ENCODE results near the gene POMT2.
A peak's percentile ranks its signal among the peaks of the same experiment; 100 is the strongest.

The POMT2 gene, protein sequence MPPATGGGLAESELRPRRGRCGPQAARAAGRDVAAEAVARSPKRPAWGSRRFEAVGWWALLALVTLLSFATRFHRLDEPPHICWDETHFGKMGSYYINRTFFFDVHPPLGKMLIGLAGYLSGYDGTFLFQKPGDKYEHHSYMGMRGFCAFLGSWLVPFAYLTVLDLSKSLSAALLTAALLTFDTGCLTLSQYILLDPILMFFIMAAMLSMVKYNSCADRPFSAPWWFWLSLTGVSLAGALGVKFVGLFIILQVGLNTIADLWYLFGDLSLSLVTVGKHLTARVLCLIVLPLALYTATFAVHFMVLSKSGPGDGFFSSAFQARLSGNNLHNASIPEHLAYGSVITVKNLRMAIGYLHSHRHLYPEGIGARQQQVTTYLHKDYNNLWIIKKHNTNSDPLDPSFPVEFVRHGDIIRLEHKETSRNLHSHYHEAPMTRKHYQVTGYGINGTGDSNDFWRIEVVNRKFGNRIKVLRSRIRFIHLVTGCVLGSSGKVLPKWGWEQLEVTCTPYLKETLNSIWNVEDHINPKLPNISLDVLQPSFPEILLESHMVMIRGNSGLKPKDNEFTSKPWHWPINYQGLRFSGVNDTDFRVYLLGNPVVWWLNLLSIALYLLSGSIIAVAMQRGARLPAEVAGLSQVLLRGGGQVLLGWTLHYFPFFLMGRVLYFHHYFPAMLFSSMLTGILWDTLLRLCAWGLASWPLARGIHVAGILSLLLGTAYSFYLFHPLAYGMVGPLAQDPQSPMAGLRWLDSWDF

DNA sequence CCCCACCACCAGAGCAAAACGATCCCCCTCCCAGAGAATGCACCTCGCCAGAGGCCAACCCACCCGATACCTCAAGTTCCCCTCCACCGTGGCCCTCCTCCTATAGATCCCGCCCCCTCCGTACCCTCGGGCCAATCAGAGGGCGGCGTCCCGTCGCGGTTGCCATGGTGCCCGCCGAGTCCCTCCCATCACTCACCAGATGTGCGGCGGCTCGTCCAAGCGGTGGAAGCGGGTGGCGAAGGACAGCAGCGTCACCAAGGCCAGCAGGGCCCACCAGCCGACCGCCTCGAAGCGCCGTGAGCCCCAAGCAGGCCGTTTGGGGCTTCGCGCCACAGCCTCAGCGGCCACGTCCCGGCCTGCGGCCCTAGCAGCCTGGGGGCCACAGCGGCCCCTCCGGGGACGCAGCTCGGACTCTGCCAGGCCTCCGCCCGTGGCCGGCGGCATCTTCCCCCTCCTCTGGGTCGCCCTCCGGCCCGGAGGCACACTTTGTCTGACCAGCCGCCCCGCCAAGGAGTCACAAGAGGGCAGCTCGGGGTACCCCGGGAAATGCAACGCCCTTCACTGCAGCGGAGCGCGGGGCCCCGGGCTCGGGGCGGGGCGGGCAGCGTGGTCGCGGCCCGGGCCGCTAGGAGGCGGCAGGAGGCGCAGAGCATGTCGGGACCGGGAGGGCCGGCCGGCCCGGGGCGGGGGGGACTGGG, at the start of gene POMT2:
TSS of gene POMT2 (minus strand) at position 646 of the 698 bp plus-strand sequence. CDS start at position 444, 202 bp downstream.
- Histone ChIP-seq H3K36me3 (ENCODE audit: insufficient read depth, low read length) (no peaks in the 10 kb centered on the region), H3K4me3 (ENCODE audit: low read length) (peak within 1 kb of the TSS; percentile 76), H3K4me1 (ENCODE audit: insufficient read depth, low read length) (peaks cover 21% of the 10 kb centered on the region), H2AFZ (ENCODE audit: low read depth, low read length) (peak within 1 kb of the TSS; percentile 82), H3K27me3 (ENCODE audit: insufficient read depth, low read length) (no peaks in the 10 kb centered on the region), H3K9me3 (ENCODE audit: low read length) (no peaks in the 10 kb centered on the region)

DNA sequence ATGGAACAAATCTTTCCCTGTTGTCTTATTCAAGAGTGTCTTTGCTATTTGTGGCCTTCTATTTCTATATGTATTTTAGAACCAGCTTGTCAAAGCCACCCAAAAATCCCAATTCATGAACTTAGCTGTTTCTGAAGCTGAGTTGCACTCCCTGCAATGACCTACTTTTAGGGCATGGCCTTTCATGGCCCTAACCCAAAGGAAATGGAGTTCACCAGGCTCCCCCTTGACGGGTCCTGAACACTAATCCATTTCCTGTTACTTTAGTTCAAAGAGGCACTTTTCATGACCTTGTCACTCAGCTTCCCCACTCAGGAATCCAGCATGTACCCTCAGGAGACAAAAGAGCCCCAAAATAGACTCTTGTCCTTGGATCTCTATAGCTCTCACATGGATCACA, 48.6 kb upstream of the POMT2 start:
- Histone ChIP-seq H3K4me1 (ENCODE audit: insufficient read depth, low read length) (peaks cover 13% of the 10 kb centered on the region), H3K27me3 (ENCODE audit: insufficient read depth, low read length) (no peaks in the 10 kb centered on the region), H2AFZ (ENCODE audit: low read depth, low read length) (no peak overlapping the region), H3K4me3 (ENCODE audit: low read length) (no peak overlapping the region), H3K9me3 (ENCODE audit: low read length) (no peaks in the 10 kb centered on the region), H3K36me3 (ENCODE audit: insufficient read depth, low read length) (no peaks in the 10 kb centered on the region)

DNA sequence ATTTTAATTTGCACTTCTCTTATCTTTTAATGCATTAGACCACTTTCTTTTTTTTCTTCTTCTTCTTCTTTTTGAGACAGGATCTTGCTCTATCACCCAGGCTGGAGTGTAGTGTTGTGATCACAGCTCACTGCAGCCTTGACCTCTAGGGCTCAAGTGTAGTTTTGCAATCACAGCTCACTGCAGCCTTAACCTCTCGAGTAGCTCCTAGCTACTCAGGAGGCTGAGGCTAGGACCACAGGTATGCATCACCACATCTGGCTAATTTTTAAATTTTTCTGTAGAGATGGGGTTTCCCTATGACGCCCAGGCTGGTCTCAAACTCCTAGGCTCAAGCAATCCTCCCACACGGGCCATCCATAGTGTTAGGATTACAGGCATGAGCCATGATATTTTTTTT, 43.5 kb upstream of the POMT2 start:
- Histone ChIP-seq H3K27me3 (ENCODE audit: insufficient read depth, low read length) (no peaks in the 10 kb centered on the region), H3K9me3 (ENCODE audit: low read length) (peaks cover 3% of the 10 kb centered on the region), H3K4me3 (ENCODE audit: low read length) (no peak overlapping the region), H2AFZ (ENCODE audit: low read depth, low read length) (no peak overlapping the region), H3K4me1 (ENCODE audit: insufficient read depth, low read length) (no peaks in the 10 kb centered on the region), H3K36me3 (ENCODE audit: insufficient read depth, low read length) (no peaks in the 10 kb centered on the region)

DNA sequence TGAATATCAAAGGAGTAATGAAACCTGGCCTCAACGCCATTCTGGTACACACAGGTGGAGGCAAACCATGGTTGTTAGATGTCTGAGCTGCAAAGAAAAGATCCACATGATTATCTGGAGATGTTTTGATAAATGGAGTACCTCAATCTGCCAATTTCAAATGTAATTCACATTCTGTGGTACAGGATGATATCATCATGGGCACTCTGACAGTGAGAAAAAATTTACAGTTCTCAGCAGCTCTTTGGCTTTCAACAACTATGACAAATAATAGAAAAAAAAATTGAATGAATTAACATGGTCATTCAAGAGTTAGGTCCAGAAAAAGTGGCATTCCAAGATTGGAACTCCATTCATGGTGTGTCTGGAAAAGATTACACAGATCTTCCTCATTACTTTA, 38.9 kb upstream of the POMT2 start:
- Histone ChIP-seq H3K36me3 (ENCODE audit: insufficient read depth, low read length) (no peaks in the 10 kb centered on the region), H3K4me3 (ENCODE audit: low read length) (no peak overlapping the region), H3K9me3 (ENCODE audit: low read length) (peaks cover 3% of the 10 kb centered on the region), H3K27me3 (ENCODE audit: insufficient read depth, low read length) (no peaks in the 10 kb centered on the region), H2AFZ (ENCODE audit: low read depth, low read length) (no peak overlapping the region), H3K4me1 (ENCODE audit: insufficient read depth, low read length) (peaks cover 14% of the 10 kb centered on the region)

DNA sequence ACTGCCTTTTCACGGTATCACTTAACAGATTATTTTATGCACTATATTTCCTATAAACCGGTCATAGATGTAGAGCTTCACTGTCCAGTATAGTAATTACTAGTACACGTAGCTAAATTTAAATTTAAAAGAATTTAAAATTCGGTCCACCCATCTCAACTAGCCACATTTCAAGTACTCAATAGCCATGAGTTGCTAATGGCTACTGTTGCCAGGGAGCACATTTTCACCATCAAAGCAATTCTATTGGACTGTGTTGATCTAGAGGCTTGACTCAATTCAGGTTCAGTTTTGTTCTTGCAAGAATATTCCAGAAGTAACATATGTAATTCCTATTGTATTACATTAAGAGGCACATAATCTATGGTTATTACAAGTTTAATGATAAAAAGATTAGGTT, 36.2 kb upstream of the POMT2 start:
- no peaks in the 10 kb centered on the region for H3K27me3 ChIP-seq (ENCODE audit: insufficient read depth, low read length)
- H3K4me3 ChIP-seq (ENCODE audit: low read length) = no peak overlapping the region
- H3K4me1 ChIP-seq (ENCODE audit: insufficient read depth, low read length) = peaks cover 14% of the 10 kb centered on the region
- H3K9me3 ChIP-seq (ENCODE audit: low read length) = no peaks in the 10 kb centered on the region
- H2AFZ ChIP-seq (ENCODE audit: low read depth, low read length) = no peak overlapping the region
- no peaks in the 10 kb centered on the region for H3K36me3 ChIP-seq (ENCODE audit: insufficient read depth, low read length)

DNA sequence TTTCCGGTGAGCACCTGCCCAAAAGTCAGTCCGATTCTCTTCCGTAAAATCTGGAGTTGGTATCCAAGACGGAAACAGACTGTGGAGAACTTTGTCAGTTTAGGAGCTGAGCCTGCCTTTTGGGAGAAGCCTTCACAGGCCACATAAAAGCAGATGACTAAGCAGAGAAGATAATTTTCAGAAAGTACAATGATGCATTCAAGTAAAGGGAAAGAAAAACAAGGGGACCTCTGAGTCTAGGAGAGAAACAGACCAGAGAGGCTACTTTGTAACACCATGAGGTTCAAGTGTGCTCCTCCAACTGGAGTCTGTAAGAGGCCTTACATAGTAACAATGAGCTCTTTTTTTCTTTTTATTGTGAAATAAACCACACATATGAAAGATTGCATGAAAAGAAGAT, 35.1 kb upstream of the POMT2 start:
- Histone ChIP-seq H3K9me3 (ENCODE audit: low read length) (no peaks in the 10 kb centered on the region), H2AFZ (ENCODE audit: low read depth, low read length) (no peak overlapping the region), H3K4me3 (ENCODE audit: low read length) (no peak overlapping the region), H3K4me1 (ENCODE audit: insufficient read depth, low read length) (peaks cover 14% of the 10 kb centered on the region), H3K27me3 (ENCODE audit: insufficient read depth, low read length) (no peaks in the 10 kb centered on the region), H3K36me3 (ENCODE audit: insufficient read depth, low read length) (no peaks in the 10 kb centered on the region)

DNA sequence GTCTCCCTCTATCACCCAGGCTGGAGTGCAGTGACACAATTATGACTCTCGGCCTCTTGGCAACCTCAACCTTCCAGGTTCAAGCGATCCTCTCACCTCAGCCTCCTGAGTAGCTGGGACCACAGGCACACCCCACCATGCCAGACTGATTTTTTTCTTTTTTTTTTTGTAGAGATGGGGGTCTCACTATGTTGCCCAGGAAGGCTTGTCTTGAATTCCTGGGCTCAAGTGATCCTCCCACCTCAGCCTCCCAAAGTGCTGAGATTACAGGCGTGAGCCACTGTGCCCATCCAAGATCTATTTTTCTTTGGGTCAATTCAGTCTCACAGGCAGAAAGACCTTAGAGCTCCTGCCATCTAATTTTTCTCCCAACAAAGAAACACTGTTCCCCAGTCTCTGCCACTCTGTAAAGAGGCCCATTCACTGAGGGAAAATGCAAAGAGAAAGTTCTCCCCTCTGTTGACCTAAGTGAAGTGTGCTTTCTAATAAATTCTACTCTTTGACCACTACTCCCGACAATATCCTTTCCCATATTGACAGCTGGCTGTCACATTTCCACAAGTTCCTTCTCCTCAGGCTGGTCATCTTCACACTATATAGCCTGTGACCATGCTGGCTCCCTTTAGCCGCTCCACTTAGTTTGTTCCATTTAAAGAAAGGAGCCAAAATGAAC, 32.9 kb upstream of the POMT2 start:
- H3K4me1 ChIP-seq (ENCODE audit: insufficient read depth, low read length) = peaks cover 14% of the 10 kb centered on the region
- no peak overlapping the region for H3K4me3 ChIP-seq (ENCODE audit: low read length)
- H3K27me3 ChIP-seq (ENCODE audit: insufficient read depth, low read length) = no peaks in the 10 kb centered on the region
- H3K9me3 ChIP-seq (ENCODE audit: low read length) = no peaks in the 10 kb centered on the region
- peaks cover 13% of the 10 kb centered on the region for H3K36me3 ChIP-seq (ENCODE audit: insufficient read depth, low read length)
- no peak overlapping the region for H2AFZ ChIP-seq (ENCODE audit: low read depth, low read length)

DNA sequence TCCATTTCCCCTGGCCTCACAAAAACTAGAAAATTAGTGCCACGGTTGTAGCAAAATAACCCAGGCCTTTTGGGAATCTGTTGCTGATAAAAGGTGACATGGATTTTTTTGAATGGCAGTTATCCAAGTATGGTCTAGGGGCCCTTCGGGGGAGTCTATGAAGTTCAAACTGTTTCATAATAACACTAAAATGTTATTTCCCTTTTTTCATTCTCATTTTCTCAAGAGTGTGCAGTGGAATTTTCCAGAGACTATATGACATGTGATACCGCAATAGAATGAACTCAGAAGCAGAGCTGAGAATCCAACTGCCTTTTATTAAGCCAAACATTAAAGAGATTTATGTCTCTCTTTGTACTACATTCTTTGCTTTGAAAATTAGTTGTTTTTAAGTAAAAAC, 27.1 kb upstream of the POMT2 start:
- Histone ChIP-seq H3K4me3 (ENCODE audit: low read length) (no peak overlapping the region), H3K27me3 (ENCODE audit: insufficient read depth, low read length) (no peaks in the 10 kb centered on the region), H3K9me3 (ENCODE audit: low read length) (no peaks in the 10 kb centered on the region), H3K4me1 (ENCODE audit: insufficient read depth, low read length) (no peaks in the 10 kb centered on the region), H3K36me3 (ENCODE audit: insufficient read depth, low read length) (peaks cover 26% of the 10 kb centered on the region), H2AFZ (ENCODE audit: low read depth, low read length) (no peak overlapping the region)

DNA sequence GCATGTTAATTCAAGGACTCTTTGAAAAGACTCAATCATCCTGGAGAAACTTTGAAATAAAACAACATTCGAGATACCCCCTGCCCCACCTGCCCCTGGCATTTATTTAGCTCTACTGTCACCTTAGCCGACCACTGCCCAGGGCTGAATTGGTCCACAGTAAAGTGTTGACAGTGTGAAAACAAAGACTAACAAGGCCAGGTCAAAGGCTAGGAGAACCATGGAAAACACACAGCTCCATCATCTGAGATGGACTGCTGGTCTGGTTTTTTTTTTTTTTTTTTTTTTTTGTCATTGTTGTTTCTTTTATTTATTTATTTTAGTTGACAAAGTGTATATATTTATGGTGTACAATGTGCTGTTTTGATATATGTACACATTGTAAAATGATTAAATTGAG, 25.8 kb upstream of the POMT2 start:
- peaks cover 38% of the 10 kb centered on the region for H3K36me3 ChIP-seq (ENCODE audit: insufficient read depth, low read length)
- no peaks in the 10 kb centered on the region for H3K4me1 ChIP-seq (ENCODE audit: insufficient read depth, low read length)
- H3K27me3 ChIP-seq (ENCODE audit: insufficient read depth, low read length) = no peaks in the 10 kb centered on the region
- H3K4me3 ChIP-seq (ENCODE audit: low read length) = no peak overlapping the region
- no peaks in the 10 kb centered on the region for H3K9me3 ChIP-seq (ENCODE audit: low read length)
- H2AFZ ChIP-seq (ENCODE audit: low read depth, low read length) = no peak overlapping the region

DNA sequence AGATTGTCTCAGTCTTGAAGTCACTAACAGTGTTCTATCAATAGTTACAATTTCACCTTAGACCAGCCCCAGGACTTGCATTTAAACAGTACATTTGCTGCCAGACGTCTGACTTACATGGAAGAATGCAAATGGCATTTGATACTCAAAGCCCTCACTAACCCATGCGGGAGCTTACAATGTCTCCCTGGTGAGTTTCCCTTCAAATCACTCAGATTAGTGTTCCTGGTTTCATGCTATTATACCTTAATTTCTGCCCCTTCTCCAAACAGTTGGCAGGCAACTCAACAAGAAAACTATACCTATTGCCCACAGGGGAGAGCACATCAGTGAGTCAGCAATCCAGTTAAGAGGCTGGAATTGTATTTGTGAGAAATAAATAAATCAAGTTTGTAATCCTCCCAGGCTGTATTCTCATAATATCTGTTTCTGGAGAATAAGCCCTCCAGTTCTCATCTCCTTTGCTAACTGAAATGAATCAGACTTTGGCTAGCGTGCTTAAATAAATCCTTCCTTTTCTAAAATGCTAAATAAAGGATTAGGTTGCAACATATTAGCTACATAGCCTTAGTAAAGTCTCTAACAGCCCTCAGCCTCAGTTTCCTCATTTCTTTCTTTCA, 23.8 kb upstream of the POMT2 start:
- peaks cover 46% of the 10 kb centered on the region for H3K36me3 ChIP-seq (ENCODE audit: insufficient read depth, low read length)
- H3K4me3 ChIP-seq (ENCODE audit: low read length) = no peak overlapping the region
- no peaks in the 10 kb centered on the region for H3K4me1 ChIP-seq (ENCODE audit: insufficient read depth, low read length)
- no peaks in the 10 kb centered on the region for H3K27me3 ChIP-seq (ENCODE audit: insufficient read depth, low read length)
- no peaks in the 10 kb centered on the region for H3K9me3 ChIP-seq (ENCODE audit: low read length)
- no peak overlapping the region for H2AFZ ChIP-seq (ENCODE audit: low read depth, low read length)

DNA sequence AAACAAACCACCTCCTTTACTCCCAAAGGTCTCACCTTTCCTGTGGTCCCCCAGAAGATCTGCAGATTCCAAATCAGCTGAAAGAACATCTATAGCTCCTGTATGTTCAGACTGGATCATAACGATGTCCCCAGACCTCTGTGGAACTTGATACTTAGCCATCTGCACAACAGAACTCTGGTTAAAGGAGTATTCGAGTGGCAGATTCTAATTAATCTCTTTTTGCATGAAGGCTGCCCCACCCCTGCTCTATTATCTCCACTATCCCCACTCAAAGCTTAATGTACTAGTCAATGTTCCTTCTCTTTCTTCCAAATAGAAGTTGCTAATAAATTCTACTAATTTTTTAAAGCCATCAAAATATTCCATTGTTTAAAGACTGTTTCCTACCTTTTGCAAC, 23.0 kb upstream of the POMT2 start:
- no peaks in the 10 kb centered on the region for H3K9me3 ChIP-seq (ENCODE audit: low read length)
- H3K4me1 ChIP-seq (ENCODE audit: insufficient read depth, low read length) = no peaks in the 10 kb centered on the region
- no peak overlapping the region for H3K4me3 ChIP-seq (ENCODE audit: low read length)
- H3K36me3 ChIP-seq (ENCODE audit: insufficient read depth, low read length) = peaks cover 50% of the 10 kb centered on the region
- H3K27me3 ChIP-seq (ENCODE audit: insufficient read depth, low read length) = no peaks in the 10 kb centered on the region
- H2AFZ ChIP-seq (ENCODE audit: low read depth, low read length) = no peak overlapping the region

DNA sequence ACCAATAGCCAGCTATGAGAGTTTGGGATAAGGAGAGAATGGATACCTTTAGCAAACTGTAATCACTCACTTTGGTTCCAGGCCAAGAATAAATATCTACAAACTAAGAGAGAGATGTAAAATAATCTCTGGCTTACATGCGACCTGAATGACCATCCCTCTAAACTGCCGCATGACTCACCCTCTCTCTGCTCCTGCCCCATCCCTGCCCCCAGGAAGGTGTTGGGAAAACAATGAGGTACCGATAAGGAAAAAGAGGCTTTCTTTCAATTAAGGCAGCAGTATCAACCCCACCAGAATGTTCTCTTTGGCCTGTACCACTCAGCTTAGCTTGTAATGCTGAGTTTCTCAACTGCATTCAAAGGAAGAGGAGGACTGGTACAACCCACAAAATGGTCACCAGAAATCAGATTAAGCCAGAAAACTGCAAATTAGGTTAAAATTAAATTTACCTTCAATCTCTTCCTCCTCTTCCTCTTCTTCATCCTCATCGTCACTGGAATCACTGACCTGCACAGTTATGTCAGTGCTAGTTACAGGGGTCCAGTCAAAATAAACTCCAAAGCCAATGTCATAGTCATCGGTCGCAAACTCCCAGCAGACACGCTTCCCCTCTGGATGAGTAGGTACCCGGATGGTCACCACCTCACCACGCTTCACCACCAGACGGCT, 22.2 kb upstream of the POMT2 start:
- Histone ChIP-seq H3K4me1 (ENCODE audit: insufficient read depth, low read length) (no peaks in the 10 kb centered on the region), H3K27me3 (ENCODE audit: insufficient read depth, low read length) (no peaks in the 10 kb centered on the region), H2AFZ (ENCODE audit: low read depth, low read length) (no peak overlapping the region), H3K36me3 (ENCODE audit: insufficient read depth, low read length) (peaks cover 54% of the 10 kb centered on the region), H3K4me3 (ENCODE audit: low read length) (no peak overlapping the region), H3K9me3 (ENCODE audit: low read length) (no peaks in the 10 kb centered on the region)

All from neuron (in vitro differentiated cells).